Urothelium cell line (cell line): ENCODE data around the gene MRNIP.
"Not testable (repeated sequence)": the region's sequence is repeated elsewhere in the genome, so short reads cannot be mapped to it uniquely, and the experiment has no call there.

ENCODE experiments used
- DNase-seq: peaks from one replicate; pipeline ENCODE4 v3.0.0; 2011; ENCODE audit warnings: low spot score, mixed read lengths
- FAIRE-seq: peaks from 2 replicates; lab custom pipeline; 2011; peaks lifted over from hg19 to GRCh38; lab: Jason Lieb, UNC

MRNIP gene

DNA sequence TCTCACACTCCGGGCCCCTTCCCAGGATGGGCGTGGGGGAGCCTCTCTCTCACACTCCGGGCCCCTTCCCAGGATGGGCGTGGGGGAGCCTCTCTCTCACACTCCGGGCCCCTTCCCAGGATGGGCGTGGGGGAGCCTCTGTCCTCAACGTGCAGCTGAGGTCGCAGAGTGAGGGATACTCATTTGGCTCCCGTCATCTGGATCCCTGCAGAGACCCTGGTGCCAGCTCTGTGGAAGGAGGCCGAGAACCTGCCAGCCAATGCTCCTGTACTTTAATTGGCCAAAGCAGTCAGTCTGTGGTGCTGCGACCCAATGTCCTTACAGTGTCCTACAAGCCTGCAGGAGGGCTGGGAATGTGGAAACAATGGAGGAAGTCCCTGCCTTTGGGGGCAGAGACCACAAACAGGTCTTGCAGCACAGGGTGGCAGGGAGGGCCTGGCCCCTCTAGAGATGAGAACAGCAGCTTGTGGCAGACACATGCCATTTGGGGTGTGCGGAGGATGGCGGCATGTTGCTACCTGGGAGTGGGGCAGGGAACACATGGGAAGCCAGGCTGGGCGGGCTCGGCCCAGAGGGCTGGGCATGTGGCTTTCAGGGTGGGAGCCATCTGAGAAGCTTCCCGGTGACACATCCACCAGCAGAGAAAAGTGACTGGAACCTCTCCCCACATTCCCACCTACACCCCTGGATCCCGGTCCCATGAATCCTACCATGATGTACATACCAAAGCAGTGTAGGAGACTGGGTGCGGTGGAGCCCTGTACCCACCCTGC is 13.6 kb upstream of the MRNIP start:
- DNase-seq, result no peak
- FAIRE-seq, result no peak

DNA sequence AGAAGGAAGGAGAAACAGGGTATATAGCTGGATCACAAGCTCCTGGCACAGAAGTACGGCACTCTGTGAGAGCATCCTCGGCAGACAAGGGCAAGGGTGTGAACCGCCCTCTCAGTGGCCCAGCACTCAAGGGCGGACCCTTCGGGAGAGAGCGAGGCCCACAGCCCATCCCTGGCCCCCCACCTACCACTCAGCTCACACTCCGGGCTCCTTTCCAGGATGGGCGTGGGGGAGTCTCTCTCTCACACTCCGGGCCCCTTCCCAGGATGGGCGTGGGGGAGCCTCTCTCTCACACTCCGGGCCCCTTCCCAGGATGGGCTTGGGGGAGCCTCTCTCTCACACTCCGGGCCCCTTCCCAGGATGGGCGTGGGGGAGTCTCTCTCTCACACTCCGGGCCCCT is 12.9 kb upstream of the MRNIP start:
- not testable (repeated sequence) for FAIRE-seq, DNase-seq

DNA sequence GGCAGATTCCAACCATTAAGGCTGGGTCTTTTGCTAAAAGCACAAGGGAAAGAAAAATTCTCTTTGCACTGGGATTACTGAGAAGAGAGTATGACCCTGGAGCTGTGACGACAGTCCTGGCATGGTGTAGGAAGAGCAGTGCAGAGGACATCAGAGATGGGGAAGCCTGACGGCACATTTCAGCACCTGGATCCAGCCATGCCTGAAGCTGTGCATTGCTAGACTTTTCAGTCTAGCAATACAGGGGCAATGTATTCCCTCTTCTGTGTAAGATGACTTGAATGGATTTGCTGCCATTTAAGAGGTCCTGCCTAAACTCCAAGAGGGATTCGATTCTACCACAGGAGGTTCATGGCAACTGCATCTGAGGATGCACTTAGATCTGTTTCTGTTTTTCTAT is 12.3 kb upstream of the MRNIP start:
- DNase-seq (no peak), FAIRE-seq (no peak)

DNA sequence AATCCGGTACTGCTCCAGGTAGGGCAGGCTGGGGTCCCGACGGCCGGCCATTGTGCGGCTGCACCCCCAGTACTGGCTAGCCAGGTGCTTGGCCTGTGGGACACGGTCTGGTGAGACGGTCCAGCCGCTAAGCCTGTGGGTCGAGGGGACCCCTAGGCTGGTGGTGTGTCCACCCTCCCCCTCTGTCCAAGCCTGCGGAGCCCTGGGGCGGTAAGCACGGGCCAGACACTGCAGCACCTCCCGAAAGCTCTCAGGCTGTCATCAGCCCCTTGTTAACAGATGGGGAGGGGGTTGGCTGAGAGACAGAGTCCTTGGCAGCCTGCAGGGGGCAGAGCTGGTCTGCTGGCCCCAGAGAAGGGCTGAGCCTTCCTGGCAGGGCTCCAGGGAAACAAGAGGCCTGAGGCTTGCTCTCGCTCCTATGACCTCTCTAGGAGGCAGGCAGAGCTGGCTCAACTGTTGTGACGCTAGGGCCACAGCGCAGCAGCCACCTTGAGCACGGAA is 11.8 kb upstream of the MRNIP start:
- FAIRE-seq (no peak), DNase-seq (peak; percentile 54)

DNA sequence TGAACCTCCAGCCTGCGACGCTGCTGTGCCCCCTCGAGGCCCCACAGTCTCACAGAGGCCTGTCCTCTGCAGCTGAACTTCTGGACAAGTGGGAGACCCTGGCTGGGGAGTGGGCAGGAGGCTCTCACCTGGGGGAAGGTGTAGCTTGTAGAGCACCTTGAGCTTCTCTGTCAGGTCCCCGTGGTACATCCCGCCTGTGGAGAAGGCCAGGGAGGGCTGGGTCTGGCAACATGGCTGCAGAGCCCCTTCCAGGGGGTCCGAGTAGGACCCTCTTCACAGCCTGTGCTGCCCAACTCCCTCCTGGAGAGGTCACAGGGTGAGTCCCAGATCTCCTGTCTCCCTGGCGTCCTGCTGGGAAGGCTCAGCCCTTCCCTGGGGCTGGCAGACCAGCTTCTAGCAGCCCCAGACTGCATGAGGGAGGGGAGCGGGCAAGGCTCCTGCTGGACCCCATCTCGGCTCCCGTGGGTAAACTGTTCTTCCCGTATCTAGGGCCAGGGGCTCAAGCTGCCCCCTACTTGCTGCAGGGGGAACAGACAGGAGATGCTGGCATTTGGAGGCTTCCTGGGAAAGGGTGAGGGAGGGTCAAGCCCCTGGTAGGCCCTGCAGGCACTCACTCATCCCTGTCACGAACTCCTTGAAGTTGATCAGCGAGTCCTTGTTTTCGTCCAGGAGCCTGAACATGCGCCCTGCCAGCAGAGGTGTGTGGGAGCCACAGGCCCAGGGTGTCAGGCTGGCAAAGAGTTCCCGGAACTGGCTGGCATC is 11.2 kb upstream of the MRNIP start:
- no peak for FAIRE-seq

DNA sequence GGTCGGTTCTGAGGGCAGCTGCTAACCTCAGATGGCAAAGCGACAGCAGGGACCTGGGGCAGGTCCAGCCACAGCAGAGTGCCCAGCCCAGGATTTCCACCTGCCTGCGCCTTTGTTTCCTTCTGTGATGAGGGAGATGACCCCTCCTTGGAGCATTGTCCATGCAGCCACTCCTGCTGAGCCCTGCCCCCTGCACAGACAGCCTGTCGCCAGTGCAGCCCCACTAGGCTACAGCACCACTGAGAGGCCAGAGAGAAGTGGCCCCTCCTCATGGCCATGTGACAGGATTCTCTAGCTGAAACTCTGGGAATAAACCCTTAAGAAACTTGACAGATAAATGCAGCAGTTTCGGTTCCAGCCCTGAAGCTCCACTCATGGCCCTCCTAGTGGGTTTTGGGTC is 10.5 kb upstream of the MRNIP start:
- no peak for DNase-seq
- no peak for FAIRE-seq

More for the DNA sequence above, 11.2 kb upstream of the MRNIP start:
- DNase-seq, result no peak

DNA sequence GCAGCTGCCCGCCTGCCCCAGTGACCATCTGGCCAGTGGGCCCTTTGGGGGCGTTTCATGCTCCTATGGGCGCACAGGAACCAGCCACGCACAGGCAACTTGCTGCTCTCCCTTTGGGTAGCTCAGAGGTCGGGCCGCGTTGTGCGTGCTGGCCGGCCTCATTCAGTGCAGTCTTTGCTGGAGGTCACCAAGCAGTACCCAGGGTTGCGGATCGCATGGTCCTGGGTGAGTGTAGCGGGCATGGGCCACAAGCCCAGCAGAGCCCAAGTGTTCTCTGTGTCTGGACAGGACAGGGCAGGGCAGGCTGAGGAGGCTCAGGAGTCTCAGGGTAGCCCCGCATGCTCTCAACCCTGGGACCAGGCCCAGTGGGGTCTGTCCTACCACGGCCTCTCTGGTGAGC is 9.9 kb upstream of the MRNIP start:
- no peak for DNase-seq

DNA sequence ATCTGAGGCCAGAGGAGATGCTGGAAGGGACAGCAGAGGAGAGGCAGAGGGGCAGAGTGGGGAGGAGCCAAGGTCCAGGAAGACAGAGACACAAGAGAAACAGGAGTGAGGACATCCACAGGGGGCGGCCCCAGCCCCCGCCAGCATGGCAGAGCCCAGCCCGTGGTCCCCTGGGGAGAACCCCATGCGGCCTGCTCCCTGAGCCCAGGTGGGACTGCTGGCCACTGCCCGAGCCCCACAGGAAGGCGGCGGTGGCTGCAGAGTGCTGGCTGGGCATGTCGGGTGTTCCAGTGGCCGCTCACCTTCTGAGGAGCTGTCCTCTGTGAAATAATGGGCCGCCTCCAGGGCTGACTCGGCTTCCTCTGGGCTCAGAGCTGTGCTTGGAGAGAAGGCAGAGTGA is 8.9 kb upstream of the MRNIP start:
- FAIRE-seq (no peak), DNase-seq (no peak)

More for the DNA sequence above, 9.9 kb upstream of the MRNIP start:
- no peak for FAIRE-seq

DNA sequence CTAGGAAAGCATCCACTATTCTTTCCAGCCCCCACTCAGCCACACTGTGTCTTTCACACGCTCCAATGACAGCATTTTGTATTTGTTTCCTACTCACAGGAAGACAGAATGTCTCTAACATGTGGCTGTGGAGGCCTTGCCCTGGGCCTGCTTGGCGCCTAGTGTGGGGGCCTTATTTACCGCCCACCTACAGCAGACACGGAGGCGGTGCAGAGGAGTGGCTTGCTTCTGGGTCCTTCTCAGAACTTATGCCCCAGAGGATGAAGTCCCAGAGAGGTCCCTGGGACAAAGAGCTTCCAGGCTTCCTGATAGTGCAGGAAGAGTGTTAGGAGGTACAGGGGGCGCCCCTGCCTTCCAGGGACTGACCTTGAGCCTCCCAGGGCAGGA is 8.5 kb upstream of the MRNIP start:
- FAIRE-seq (no peak), DNase-seq (no peak)

DNA sequence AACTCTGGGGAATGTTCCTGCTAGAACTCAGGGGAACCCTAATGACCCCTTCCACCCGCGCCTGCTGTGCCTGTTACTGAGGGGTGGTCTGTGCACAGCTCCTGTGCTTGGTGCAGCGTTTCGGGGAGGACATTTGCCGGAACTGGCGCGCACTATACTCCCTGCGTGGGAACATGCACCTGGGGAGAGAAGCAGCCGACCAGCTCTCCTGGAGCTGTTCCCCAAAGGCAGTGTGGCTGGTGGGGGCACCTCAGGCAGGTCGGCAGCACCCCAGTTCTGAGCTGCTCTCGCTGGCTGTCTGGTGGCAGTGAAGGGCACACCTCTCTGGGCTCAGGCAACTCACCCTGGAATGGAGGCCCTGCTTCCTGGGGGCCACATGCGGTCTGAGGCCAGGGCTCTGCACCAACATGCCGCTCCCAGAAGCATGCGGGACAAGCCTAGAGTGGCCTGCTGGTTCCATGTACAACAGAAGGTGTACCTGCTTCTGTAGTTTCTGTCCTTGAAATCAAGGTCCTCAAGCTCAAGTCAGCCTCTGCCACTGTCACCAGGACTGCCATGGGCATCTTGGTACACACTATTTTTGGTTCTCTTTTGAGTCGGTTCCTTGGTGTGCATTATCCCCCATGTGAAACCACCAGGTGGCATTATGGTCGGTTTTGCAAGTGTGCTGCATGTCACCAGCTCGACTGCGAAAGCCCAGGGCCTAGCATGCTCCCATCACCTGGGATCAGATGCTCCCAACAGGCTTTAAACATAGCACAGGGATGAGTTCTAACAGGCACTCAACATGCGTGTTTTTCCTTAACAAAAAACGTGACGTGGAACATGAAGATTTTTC is 7.8 kb upstream of the MRNIP start:
- no peak for DNase-seq
- FAIRE-seq, result no peak

DNA sequence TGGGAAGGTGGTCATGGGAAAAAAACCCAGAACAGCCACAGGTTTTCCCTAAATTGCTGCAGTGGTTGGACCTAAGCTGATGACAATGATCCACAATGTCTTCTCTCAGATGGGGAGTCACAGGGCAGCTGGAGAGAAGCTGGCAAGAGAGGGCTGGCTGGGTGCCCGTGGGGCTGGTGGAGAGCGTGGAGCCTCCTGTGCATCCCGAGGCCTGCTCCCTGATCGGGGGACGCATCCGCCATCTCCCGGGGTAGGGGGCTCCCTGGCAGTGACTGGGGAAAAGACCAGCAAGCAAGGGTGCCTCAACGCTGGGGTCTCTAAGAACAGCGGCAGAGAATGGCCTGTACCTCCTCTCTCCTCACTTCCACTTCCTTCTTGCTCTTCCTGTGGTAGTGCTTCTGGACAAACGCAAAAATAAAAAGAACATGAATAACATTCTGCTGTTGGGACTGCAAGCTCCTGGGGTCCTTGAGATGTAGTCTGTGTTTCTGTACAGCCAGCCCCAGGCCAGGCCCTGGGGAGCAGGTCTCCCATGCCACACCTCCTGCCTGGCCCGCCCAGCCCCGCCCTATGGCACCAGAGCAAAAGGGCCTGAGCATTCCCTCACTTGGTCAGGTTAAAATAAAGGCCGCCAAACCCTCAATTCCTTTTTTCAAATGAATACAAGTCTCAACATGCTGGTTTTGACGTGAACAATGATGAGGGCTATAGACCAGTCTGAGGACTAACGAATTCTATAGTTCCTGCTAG is 7.0 kb upstream of the MRNIP start:
- DNase-seq (no peak), FAIRE-seq (no peak)

DNA sequence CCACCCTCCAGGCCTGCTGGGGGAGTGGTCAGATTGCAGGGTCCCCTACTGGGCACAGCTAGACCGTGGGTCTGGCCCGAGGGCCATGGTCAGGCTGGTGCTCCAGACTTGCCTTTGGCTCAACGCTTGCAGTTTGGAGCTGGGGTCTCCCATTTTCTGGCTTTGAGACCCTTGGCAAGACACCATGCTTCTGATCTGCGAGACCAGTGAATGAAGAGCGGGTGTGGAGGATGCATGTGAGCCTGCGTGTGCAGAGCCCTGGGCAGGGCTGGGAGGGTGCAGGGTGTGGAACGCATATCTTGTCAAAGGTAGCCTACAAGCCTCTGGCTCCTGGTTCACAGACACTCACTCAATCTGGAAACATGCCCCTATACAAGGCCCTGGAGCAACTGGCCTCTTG is 6.1 kb upstream of the MRNIP start:
- no peak for FAIRE-seq
- no peak for DNase-seq

DNA sequence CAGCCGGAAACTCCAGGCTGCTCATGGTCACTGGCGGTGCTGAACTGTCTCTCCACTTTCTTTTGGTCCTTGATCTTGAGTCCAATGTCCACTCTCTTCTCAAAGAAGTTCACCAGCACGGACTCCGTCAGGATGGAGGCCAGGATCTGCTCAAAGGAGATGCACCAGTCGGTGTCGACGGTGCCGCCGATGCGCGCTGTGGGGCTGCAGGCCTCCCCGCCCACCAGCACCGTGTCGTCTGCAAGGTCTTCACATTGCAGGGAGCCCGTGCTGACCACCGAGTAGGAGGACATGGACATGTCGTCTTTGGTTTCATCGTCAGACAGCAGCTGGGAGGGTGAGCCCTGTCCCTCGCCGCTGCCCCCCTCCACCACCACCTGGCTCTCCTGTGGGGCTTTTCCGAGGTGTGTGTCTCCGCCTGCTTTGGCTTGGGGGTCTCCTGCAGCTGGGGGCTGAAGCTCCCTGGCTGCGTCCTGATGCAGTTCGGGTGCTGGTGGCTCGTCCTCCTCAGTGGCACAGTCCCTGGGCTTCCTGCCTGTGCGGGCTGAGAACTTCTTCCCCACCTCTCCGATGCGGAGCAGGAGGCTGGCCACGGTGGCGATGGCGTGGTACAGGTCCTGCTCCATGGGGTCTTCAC is 5.0 kb upstream of the MRNIP start:
- no peak for DNase-seq
- FAIRE-seq, result no peak

DNA sequence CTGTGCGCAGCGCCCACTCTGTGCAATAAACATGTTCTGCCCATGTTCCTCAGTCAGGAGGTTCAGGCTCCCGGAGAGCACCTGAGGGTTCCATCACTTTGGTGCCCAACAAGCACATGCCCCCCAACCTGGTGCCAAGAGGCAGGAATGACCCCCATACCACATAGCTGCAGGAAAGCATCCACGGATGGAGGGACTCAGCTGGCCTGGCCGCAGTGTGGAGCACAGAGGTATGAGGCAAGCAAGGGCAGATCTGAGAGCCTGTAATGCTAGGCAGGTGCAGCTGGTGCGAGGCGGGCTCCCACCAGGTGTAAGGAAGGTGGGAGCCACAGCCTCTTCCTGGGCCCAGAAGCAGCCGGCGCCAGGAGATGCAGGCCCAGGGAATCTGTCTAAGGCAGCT is 4.3 kb upstream of the MRNIP start:
- FAIRE-seq (no peak), DNase-seq (no peak)

DNA sequence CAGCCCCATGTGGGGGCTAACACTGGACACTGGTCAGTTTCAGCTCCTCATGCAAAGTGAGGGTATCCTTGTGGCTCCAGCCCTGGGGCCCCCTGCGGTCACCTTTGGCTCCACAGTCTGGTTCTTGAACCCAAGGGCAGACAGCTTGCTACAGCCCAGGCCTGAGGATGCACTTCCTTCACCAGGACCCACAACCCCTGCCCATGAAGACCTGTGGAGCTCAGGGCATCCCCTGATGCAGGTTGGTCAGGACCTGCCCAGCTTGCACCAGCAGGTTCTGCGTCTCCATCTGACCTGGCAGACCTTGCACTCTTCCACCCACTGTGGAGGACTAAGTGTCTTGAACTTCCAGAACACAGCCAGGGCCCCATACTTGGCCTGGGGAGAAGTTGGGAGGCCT is 3.7 kb upstream of the MRNIP start:
- no peak for FAIRE-seq

DNA sequence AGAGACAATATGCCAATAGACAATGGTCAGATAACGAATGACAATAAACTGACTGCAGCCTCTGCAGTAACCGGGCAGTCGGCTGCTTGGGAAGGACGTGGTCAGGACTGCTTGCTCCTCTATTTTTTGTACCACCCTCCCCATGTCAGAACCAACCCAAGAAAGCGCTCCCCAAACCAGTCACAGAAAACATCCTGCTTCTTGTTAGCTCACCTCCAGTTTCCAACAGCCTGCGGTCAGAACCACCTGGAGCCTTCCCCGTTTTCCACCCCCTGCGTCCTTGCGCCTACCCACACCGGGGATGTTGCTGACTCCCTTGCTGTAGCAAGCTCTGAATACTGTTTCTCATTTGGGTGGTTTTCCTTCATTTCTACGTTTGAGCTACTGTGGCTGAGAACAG is 1.7 kb upstream of the MRNIP start:
- DNase-seq, result no peak
- no peak for FAIRE-seq

More for the DNA sequence above, 3.7 kb upstream of the MRNIP start:
- no peak for DNase-seq

DNA sequence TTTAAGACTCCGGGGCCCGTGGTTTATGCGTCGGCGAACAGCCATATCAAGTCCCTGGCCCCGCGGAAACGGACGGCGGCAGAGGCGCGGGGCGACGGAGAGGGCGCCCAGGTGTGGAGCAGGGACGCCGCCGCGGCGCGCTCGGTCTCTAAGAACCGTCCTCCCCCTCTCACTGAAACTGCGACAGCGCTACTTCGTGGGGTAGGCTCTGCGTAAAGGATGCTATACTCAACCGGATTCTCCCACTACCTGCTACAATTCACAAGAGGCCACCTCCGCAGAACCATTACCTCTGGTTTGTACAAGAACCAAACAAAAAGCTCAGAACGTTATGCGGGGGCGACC is 404 bp downstream of the MRNIP start:
- DNase-seq (peak; percentile 55), FAIRE-seq (no peak)

DNA sequence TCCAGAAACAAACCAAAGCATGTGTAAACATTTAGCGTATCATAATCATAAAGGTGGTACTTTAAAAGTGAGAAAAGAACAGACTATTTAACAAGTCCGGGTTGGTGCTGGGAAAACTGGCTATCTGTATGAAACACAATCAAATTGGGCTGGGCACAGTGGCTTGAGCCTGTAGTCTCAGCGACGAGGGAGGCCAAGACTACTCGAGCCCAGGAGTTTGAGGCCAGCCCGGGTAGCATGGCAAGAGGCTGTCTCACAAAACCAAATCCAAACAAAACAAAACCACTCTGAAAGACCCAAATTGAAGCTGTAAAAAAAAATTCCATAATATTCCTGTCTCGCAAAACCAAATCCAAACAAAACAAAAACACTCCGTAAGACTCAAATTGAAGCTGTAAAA is 4.3 kb downstream of the MRNIP start:
- DNase-seq (no peak), FAIRE-seq (no peak)

DNA sequence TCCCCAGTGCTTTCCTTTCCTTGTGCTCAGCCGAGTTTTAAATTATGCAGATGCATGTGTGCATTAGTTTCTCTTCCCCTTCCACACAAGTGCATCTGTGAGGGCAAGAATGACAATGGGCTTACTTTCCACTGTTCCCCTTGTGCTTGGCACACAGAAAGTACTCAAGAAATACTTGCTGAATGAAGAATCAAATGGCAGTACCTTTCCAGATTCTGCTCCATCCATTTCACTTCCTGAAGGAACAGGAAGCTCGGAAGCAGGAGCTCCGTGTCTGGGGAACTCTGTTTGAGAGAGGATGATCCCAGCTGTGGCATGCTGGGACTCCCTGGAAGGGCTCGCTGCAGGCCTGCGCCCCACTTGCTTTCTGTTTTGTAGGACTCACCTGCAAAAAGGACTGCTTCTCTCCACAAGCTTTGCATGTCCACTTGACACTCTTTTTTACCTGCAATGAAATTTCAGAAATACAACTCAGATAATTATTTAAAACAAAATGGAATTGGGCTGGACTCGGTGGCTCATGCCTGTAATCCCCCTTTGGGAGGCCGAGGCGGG is 5.5 kb downstream of the MRNIP start:
- no peak for DNase-seq
- no peak for FAIRE-seq

DNA sequence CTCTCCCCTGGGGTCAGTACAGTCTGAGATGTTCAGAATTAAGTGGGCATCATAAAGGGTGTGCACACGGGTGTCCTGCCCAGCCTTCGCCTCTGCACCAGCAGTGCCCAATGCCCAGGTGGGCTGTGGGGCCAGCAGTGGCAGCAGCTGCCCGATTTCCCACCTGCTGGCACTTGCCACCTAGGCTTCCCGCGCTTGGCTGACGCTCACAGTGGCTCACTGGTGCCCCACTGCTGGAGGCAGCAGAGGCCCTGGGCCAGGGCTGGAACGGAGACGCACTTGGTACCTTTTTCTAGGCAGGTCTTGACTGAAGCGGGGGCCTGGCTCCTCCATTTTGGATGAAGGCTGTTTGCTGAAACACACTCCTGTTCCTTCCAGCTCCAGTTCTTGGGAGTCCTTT is 17.0 kb downstream of the MRNIP start:
- DNase-seq, result no peak
- FAIRE-seq, result no peak
